ENCODE data around the gene AP1G2.

AP1G2 gene

GRCh38 chr14:23536494-23536893 is 31.1 kb downstream of the AP1G2 start:
- DNase-seq = no peak

DNA sequence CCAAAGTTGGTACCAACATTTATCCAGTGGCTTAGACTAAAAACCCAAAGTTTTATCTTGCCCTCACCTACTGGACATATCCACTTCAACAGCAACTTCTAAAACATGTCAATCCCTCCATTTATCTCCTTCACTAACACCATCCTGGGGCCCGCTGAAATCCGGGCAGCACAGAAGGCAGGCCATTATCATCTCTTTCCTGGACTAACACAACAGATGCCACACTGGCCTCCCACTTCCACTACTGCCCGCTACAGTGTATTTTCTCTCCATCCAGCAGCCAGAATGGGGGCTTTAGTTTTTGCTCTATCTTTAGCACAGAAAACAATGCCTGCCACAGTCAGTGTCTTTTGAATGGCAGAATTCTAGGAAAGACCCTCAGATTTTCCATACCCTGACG is 31.6 kb downstream of the AP1G2 start:
- DNase-seq = no peak

GRCh38 chr14:23533652-23534435 is 33.7 kb downstream of the AP1G2 start:
- DNase-seq = no peak

DNA sequence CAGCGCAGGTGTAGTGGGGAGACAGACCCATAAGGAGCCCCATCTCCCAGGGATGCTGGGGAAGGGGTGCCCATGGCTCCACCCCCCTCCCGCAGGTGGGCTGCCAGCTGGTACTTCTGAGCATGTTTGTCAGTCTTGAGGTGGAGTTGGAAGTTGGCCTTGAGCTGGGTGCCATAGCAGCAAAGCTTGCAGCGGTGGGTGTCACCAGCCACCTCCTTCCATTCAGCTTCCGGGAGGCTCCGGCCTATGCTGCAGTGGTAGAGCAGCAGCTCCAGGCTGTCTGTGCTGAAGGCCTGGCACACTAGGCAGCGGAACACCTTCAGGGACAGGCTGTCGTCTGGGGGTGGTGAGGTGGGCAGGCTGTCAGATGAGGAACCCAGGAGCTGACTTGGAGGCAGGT is 34.9 kb downstream of the AP1G2 start:
- no peak for DNase-seq

DNA sequence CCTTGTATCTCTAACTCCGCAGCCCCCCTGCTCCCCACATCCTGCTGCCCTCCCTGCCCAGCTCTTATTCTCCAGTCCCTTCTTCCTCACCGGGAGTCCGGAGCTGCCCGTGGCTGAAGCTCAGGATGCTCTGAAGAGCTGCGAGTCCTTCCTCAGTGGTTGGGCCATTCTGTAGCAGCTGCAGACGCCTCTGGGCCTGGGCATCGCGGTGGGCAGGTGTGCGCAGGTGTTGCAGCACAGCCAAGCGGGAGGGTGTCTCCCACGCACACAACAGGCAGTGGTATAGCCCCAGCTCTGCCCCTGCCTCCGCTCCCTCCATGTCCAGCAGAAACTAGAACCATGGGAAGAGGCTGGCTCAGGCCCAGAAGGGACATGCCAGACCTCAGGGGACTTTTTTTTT is 36.2 kb downstream of the AP1G2 start:
- DNase-seq = no peak

DNA sequence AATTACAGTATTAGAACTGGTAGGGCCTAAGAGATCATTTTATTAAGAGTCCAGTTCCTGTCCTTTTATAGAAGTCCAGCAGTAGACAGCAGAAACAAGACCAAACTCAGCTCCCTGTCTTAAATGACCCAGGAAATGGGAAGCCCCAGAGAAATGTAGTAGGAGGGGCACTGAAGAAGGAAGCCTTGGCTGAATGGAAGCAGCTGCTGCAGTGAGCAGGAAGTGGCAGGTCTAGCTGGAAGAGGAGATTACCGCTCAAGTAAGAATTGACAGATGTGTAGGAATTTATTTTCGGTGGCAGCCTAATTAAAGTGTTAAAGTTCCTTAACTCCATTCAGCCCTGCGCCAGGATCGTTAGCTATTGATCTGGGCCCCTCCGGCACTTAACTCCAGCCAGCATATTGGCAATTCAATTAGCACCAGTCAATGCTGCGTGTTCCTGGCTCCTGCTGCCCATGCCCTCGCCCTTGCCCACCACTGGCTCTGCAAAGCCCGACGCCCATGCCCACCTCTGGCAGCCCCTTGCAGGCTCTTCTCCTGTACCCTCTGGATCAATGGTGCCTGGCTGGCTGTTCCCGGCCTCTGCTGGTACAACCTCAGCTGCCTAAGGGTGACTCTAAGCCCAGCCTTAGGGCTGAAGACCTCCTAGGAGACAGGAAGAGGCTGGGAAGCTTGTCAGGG is 37.1 kb downstream of the AP1G2 start:
- no peak for DNase-seq

DNA sequence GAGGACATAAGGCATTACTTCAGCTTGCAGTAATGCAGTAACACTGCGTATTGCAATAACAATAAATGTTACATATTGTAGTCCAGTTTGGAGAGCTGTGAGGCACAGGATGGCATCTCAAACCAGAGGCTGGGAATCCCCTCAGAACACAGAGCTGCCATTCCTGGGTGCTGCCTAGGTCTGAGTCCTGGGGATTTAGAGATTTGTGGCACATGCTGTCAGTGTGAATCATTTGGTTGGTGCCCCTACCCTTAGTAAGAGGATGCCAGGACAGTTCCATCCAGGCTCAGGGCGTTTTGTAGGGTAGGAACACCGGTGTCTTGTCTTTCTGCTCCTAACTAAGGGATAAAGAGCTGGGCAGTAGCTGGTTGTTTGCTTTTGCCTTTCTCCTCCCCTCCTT is 38.6 kb downstream of the AP1G2 start:
- DNase-seq = no peak

DNA sequence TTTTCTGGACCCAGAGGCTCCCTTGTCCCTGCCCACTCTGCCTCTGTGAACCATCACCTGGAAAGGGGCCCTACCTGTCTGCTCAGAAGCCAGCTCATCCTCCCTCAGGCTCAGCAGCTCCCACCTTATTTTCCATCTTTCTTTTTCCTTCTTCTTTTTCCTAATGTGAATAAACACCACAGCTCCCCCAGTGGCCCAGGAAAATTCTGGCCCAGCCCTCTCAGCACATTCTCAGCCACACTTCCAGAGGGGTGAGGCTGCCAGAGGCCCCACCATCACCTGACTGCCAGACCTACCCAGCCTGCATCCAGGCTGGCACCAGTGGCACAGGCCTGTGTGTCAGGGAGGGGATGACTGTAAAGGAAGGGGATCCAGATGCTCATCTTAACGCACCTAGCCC is 39.0 kb downstream of the AP1G2 start:
- no peak for DNase-seq

- DNase-seq = no peak
Measured at GRCh38 chr14:23525611-23526010, 42.0 kb downstream of the AP1G2 start.

GRCh38 chr14:23524954-23525353 is 42.6 kb downstream of the AP1G2 start:
- DNase-seq = no peak

DNA sequence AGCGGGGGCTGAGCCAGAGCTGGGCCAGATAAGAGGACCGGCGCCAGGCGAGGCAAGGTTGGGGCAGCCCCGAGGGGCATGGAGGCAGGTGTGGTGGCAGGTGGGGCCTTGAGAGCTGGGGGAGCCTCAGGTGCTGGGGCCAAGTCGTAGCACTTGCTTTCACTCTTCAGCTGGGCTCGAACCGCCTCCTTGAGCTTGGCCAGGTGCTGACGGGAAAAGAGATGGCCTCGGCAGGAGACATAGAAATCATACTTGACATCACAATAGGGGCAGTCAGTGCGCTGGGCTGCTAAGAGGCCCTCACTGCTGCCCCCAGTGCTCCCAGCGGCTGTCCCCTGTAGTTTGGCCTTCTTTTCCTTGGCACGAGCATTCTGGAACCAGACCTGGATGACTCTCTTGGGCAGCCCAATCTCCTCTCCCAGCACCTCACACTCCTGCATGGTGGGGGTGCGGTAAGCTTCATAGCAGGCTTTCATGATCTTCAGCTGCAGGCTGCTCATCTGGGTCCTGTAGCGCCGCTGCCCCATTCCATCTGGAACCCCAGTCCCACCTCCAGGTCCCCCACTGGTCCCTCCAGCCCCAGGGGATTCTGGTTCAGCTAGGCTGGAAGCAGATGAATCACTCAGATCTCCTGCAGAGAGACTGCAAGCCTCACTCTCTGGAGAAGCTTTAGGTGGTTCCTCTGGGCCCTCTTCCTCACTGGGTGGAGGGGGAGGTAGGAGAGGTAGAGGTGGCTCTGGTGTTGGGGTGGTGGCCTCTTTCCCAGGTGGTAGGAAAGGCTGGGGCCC is 44.2 kb downstream of the AP1G2 start:
- DNase-seq = no peak

DNA sequence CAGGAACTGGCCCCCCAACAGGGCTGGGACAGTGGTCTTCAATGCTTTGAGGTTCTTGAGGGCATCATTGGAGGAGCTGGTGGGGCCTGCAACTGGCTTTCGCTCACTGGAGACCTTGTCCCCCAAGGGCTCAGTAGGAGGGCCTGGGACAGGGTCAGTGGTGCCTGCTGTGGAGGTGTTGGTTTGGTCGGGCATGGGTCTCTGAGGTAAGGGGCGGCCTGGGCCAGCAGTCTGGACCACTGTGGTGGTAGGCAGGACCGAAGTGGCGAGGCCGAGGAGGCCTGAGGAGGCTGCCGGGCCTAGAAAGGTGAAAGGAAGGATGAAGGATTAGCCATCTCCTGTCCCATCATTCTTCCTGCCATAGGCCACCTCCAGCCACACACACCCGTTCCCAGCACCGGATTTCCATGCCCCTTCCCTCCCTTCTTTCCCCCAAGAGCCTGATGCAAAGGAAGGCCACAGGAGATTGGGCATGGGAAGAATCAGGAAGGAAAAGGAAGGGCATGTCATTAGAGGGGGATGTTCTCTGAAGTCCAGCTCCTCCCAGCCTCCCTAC is 44.9 kb downstream of the AP1G2 start:
- DNase-seq = no peak

DNA sequence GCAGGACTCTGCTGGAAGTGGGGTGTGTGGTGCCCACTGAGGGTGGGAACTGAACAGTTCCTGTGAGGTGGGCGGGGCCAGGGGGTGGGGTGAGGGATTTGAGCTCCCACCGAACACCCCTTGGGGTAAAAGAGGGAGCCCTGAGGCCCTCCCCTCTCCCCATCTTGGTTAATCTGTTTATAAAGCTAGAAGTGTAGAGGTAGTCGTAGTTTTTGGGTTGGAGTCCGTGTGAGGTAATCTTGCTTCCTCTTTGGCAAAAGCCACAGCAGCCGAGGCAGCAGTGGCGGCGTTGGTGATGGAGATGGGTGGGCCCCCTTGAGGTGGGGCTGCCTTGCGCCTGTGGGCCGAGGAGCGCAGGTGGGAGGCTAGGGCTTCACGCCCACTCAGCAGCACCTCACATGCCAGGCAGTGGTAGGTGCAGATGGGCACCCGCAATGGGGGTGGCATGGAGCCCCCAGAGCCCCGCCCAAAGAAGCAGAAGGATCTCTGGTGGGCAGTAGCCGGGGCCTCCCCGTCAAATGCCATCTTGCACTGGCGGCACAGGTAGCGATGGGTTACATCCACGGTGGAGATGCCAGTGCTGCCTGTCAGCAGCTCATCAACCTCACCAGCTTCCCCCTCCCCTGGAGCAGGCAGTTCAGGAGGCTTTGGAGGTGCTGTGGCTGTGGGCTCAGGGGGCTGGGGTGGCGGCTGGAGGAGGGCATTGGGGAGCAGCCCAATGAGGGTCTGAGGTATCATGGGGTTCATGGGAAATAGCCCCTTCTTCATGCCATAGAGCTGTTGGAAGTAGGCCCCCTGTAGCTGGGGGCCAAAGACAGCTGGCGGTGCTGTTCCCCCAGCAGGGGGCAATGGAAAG is 45.6 kb downstream of the AP1G2 start:
- DNase-seq = no peak

GRCh38 chr14:23520899-23521533 is 46.6 kb downstream of the AP1G2 start:
- DNase-seq = no peak

- no peak for DNase-seq
Measured at GRCh38 chr14:23518709-23519108, 48.9 kb downstream of the AP1G2 start.

DNA sequence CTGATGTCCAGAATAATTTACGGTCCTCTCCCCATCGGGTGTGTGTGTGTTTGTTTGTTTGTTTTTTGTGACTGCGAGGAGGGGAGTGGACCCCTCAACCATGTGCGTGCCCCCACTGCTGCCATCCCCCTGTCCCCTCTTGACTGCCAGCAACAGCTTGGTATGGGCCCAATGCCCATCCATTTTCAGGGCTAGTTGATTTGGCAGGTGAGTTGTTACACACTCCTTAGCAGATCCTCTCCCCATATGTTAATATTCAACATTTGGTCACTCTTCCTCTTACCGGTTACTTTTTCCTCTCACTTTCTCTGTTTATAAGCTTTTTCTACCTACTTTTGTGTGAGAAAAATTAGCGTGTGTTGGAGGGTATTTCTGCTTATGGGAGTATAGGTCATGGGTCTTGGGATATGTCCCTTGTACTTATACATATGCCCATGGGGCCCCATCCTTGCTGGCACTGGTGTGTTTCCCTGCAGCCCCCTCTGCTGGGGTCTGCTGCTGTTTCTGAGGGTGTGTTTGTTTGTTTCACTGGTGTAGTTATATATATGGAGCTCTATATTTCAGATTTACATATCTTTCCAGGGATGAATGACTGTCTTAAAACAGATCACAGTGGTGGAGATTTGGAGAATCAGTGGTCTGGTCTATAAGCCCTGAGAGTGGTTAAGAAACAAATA is 49.8 kb downstream of the AP1G2 start:
- DNase-seq = no peak

- no peak for DNase-seq
Measured at GRCh38 chr14:23514644-23514957, 53.0 kb downstream of the AP1G2 start.

DNA sequence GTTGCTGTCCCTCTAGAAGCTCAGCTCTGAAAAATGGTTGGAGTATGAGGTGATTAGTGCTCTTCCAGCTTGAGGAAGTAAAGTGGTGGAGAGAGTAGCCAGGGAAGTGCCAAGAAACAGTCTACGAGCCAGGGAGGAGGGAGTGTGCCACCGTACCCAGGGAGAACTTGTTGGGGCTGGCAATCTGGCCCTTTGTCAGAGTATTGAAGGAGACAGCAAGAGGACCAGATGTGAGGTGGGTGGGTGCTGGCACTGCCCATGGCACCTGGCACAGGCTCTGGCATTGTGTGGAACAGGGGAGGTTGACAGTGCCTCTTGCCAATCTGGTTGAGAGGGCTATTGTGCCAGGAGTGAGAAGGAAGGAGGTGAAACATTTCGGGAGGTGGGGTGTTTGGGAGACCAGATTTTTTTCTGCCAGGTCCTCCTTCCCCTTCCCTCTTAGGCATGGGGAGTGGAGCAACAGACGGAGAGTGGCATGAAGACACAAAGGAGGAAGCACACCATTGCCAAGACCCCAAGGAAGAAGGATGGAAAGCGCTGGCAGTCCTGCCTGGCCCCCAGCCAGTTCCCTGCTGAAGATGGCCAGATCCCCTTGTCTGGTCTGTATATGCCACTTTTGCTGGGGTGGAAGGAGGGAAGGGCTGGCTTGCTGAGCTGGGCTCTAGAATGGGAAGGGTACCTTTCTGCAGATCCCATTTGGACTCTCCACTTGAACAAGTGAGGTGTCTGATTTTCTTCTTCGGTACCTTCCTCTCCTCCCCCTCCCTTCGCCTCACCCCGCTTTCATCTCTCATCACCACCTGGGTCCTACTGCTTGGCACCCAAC is 53.6 kb downstream of the AP1G2 start:
- no peak for DNase-seq

DNA sequence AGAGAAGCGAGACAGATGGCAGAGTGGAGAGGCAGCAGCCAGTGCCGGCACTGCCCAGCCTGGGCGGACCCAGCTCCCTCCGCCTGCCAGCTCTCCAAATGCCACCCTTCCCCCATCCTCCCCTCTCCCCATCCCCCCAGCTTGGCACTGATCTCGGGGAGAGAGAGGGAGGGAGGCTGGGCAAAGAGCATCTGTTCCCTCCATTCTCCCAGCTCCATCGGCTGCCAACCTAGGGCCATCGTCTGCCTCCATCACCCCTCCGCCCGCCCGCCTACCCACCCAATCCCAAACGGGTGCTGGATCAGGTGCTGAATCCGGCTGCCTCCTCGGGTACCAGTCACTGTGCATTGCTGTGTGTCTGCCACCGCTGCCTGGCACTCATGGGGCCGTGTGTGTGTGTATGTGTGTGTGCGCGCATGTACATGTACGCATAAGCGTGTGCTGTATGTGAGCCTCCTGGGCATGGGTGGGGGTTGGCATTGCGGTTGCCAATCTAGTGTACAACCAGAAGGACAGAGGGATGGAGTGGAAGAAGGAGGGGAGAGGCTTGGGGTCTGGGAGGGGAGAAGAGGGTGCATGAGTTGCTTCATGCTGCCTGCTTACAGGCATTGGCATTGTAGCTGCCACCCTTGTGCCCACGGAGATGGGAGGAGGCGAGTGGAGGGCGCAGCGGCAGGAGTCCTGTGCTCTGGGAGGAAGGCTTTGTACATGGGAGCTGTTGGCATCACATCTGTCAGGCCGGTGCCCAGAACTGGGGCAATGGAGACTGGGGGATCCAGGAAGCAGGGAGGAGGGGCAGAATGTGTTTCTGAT is 54.4 kb downstream of the AP1G2 start:
- DNase-seq = no peak

DNA sequence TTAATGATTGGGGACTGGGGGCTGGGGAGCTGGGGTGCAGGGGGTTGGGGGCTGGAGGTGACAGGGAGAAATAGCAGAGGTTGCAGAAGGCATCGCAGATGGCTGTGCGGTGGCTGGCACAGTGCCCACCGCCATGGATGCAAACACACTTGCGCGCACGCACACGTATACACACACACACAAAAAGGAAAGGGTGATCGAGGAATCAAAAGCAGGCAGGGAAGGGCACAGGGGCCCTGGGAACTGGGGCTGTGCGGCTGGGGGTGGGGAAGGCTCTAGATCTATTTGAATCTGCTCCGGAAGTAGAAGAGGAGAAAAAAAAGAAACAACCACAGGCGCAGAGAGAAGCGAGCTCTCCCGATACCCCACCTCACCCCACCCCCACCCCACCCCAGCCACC is 55.4 kb downstream of the AP1G2 start:
- DNase-seq = no peak

Measured in kidney glomerular epithelial cell (primary cell).